MM.1S (cell line): ENCODE results near the gene HAUS7.

ENCODE experiments used
- CTCF ChIP-seq: fragments of 300-600 bp; sonication (generic); IDR thresholded peaks from 2 replicates; pipeline ENCODE4 v1.5.1; 2016; ENCODE audit warnings: antibody characterized with exemption, low read length, mixed read lengths
- EZH2 ChIP-seq: fragments of 300-600 bp; sonication (generic); optimal IDR thresholded peaks from 2 replicates; pipeline ENCODE3; 2017; ENCODE audit warnings: low read depth, mild to moderate bottlenecking, antibody characterized with exemption, low read length, mixed read lengths
- EZH2phosphoT487 ChIP-seq: fragments of 300-600 bp; sonication (generic); IDR thresholded peaks from 2 replicates; pipeline ENCODE4 v1.6.1; 2018; ENCODE audit warnings: antibody characterized with exemption, low read length

GRCh38 chrX:153493085-153493484 is 22.7 kb upstream of the HAUS7 start:
- TF ChIP-seq EZH2phosphoT487 (no peak), CTCF (no peak), EZH2 (no peak)
